HG03103 (cell line): ENCODE data around the gene ADAMTS17.

Experiments used
- ATAC-seq: cut with Tn5 transposase; IDR thresholded peaks from one replicate; pipeline ENCODE4 v1.9.1; 2021; ENCODE audit warnings: low read depth; ENCODE audit not compliant: unreplicated experiment

The ADAMTS17 gene

DNA sequence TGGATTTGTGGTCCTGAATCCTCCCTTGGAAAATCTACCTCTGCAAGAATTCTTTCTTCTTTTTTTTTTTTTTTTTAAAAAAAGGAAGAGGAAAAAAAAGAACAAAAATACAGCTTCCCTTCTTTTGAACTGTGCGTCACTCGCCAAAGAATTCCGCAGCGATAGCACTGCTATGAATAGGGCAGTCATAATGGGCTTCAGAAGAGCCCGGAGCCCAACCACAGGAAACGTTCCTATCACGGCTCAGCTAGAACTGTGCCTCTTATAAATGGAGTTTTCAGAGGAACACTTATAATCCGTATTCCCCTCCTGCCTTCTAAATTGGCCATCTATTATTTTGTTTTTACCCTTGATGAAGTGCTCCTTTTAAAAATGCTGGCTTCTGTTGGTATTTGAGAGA lies 227.7 kb downstream of the ADAMTS17 start:
- no peak for ATAC-seq

DNA sequence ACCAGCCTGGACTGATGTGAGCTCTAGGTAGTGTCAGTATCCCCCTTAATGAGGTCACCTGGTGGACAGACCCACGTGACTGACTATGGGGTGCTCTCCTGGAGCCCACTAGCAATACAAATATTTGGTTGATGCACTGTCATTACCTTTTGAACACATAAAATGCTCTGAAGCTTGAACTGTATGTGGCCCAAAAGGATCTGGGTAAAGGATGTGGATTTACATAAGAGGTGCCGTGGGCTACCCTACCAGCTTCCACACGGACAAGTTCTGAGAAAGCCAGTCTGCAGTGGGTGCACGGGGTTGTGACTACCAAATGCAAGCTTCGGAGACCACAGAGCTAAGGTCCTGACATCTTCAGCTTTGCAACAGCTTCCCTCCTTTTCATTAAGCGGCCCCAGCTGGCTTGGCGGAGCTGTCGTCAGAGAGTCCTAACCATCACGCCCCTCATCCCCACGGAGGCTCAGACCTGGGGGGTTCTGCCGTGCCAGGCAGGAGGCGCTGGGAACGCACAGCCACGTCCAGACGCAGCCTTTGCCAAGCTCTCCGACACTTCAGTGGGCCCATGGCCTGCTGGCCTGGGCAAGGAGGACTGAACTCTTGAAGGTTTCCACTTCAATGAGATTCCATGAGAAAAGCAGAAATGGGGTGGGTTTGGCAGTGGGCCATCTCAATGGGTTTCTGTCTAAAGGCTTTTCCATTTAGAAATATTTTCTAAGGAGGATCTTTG lies 228.3 kb downstream of the ADAMTS17 start:
- no peak for ATAC-seq

DNA sequence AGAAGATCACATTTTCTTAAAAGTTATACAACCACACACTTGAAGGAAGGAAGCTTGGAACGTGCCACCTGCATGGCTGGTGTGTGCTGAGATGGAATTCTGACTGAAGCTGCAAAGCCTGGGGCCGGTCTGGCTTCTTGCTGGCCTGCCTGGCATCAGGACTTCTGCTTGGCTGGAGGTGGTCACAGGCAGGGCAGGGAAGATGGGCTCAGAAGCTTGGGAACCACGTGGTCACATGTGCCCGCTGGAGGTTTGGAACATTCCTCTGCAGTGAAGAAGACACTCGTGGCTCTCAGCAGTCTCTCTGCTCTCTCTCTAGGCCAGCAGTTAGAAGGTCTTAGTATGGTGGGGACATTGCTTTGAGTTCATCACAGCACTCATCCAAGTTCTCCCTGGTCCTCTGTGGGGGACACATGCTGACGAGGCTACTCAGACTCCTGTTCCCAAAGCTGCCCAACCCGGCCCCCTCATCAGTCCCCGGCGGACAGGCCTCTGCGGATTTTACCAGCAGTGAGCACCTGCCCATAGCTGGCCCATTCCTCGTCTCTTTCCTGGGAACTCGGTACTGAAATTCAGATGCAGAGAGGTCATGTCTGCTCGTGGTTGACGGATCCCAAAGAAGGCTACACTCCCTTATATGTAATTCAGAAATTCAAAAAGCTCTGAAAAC lies 229.0 kb downstream of the ADAMTS17 start:
- ATAC-seq: no peak

DNA sequence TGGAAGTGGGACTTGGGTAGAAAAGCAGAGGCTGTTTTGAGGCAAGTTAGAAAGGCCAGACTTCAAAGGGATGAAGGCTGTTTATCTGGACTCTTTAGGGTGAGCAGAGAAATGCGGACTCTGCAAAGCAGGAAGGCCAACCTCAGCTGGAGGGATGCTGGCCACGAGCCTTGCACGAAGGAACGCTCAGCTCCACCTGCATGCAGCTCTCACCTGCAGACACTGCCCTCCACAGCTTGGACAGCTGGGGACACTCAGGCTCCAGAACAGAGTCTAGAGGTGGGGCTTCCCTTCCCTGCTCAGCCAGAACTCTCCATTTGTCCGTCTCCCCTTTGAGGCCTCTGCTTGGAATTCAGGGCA lies 229.7 kb downstream of the ADAMTS17 start:
- no peak for ATAC-seq

DNA sequence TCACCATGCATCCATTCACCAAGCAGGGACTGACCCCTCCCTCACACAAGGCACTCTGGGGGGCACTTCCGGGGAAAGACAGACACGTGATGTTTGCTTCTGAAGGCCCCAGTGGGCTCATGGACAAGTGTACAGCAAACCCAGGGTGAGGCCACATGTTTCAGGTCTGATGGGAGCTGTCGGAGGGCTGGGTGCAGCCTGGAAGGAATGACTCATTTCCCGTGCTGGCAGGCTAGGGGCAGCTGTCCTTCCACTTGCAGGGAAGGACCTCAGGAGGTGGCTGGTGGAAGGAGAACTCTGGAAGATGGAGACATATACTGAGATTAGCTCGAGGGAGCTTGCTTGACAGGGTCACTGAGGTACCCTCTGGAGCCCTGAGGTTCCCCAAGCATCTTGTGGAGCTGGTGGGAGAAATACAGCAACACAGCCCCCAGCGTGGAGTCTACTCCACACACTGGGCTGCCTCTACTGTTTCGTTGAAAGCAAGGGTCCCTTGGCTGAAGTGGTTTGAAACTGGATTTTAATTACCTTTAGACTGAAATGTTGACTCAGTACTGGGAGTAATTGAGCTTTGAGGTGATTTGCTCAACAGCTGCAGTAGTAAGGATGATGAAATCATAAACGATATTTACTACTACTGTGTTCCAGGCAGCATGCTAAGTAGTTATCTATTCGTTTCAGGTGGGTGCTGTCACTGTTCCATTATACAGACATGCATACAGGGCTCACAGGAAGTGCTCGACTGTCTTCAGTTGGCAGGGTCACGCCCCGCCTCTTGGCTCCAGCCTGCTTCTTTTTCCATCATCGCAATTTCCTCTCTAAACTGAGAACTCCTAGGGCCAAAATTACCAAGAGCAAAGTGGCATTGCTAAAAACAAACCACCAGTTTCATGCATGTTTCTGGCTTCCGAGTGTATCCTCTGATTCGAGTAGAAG lies 230.4 kb downstream of the ADAMTS17 start:
- no peak for ATAC-seq

DNA sequence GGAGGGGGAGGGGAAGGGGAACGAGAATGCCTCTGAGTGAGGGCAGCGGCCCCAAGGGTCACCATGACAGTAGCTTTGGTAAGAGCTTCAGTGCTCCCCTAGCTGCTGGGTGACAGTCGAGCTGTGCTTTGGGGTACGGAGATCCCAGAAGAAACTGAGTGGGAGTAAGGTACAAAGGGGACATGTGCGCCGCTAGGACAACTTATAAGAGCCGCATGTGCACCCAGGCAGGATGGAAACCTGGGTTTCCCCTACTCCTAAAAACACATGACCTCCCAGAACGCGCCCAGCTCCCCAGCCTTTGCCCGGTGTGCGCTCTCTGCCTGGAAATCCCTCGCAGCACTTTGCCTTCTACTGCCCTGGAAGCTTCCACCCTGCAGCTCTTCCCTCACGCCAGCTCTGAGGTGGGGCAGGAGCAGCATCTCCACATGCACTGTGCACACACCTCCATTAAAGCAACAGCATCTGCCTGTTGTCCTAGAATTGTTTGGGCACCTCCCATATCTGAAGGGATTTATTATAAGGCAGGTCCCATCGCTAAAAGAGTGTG lies 232.2 kb downstream of the ADAMTS17 start:
- ATAC-seq: no peak

DNA sequence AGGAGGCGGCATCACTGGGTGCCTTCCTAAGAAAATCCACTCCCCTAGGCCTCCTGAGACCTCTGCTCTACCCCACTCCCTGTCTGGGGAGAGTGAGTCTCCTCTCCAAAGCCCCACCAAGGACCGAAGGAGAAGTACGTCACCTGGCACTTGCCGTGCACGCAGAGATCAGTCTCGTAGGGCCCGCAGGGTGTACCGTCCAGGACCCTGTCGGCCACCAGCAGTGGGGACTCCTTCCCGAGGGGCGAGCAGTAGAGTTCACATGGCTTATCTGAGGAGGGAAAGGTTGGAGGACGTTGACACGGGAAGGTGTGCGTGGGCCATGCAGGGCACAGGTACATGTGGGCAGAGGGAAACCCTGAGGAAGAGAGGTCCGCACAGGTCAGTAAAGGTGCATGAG lies 232.9 kb downstream of the ADAMTS17 start:
- no peak for ATAC-seq

DNA sequence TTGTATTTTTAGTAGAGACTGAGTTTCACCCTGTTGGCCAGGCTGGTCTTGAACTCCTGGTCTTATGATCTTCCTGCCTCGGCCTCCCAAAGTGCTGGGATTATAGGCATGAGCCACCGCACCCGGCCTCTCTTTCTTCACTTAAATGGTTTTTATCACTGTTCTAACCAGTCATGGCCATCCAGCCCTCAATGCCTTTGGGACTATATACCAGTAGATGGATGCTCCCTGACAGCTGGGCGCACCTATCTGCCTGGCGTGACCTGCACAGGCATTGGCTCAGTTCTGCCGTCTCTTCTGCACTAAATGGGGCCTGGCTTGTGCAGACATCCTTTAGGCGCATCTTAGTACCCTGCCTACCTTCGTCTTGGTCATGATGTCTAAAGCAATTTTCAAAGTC lies 233.4 kb downstream of the ADAMTS17 start:
- no peak for ATAC-seq

DNA sequence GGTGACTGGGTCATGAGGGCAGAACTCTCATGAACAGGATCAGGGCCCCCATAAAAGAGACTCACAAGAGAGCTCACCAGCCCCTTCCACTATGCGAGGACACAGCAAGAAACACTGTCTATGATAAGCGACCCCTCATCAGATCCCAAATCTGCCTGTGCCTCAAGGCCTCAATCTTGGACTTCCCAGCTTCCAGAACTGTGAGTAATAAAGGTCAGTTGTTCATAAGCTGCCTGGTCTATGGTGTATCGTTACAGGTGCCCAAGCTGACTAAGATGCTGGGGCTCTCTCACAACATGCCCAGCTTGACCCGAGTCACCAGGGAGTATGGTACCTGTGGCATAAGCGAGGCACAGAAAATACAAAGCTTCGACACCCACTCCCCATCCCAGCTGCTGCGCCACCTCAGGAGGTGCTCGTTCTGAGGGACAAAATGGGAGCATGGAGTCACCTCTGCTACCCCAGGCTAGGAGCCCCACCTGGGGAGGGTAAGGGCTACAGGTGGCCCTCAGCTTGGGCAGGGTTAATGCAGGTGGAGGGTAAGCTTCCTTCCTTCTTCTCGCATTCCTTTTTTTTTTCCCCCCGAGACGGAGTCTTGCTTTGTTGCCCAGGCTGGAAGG lies 234.1 kb downstream of the ADAMTS17 start:
- ATAC-seq: no peak

DNA sequence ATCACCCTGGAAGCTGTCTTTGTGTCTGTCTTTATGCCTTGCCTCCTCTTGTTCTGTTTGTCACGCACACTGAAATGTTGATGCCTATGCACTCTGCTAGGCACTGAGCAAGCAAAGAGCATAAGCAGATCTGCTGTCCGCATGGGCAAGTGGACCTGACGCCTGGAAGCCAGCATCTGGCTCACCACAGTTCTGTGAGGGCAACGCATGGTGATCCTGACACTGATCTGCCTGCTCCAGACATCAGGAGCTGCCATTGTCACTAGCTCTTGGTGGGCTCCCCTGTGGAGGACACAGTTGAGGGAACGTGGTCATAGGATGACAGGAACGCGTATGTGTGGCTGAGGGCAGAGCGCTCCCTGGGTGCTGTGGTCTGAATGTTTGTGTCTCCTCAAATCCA lies 234.6 kb downstream of the ADAMTS17 start:
- ATAC-seq: no peak

DNA sequence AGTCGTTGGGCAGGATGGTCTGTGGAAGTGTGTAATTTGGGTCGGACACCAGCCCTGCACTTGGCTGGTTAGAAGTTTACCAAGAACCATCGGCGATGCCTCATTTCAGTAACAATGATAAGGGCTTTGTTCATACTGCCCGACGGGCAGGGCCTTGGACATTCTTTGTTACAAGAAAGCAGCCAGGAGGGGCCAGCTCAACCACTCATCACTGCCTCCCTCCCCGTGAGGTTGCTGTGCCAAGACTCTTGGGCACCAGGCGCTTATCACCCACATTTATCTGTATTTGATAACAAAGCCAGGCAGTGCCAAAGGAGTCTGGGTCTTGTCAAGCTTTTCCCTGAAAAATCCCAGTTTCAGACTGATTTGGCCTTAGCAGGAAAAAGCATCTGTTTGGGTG lies 235.0 kb downstream of the ADAMTS17 start:
- ATAC-seq: no peak

DNA sequence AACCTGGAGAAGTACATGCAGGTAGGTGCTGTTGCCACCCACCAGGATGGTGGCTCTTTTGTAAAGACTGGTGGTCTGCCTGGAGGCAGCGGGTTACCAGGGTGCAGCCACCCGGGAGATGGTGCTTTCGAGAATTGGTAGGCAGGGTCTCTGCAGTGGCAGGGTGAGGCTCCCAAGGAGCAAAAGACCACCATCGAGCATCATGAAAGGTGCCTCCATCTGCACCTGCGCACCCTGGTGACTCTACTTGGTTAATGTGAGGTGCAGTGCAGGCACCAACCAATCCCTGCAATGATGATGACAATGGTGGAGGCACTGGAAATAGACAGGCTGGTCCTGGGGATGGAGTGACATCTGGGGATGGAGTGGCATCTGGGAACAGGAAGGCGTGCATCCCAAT lies 236.7 kb downstream of the ADAMTS17 start:
- ATAC-seq: no peak

DNA sequence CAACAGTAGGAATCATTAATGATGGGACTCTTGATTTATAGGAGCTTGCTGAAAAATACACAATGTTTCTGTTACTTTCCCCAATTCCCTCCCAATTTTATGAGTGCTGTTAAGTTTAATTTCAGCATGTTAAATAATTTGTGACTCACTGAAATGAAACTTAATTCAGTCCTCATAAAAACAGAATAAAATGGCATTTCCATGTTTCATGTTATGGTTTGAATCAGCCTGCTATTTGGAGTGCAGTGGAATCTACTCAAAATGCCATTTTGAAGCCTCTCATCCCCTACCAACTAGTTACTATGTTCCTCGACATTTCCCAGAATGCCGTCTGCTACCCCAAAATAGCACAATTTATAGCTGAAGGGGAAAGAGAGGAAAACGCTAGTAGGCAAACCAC lies 237.5 kb downstream of the ADAMTS17 start:
- no peak for ATAC-seq

DNA sequence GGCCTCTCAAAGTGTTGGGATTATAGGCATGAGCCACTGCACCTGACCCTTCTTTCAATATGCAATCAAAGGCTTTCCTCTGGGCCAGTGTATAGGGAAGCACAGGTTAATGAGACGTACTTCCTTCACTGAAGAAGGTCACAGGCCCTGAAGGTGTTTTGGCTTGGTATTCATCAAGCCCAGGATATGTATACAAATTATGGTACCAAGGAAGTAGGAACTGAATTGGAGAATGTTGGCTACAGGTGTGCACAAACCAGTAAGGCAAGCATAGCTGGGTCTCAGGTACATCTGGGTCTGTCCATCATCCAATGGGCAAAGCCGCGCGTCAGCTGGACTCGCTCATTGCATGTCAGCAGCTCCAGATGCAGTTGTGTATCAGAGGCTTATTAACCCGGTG lies 237.9 kb downstream of the ADAMTS17 start:
- ATAC-seq: no peak

DNA sequence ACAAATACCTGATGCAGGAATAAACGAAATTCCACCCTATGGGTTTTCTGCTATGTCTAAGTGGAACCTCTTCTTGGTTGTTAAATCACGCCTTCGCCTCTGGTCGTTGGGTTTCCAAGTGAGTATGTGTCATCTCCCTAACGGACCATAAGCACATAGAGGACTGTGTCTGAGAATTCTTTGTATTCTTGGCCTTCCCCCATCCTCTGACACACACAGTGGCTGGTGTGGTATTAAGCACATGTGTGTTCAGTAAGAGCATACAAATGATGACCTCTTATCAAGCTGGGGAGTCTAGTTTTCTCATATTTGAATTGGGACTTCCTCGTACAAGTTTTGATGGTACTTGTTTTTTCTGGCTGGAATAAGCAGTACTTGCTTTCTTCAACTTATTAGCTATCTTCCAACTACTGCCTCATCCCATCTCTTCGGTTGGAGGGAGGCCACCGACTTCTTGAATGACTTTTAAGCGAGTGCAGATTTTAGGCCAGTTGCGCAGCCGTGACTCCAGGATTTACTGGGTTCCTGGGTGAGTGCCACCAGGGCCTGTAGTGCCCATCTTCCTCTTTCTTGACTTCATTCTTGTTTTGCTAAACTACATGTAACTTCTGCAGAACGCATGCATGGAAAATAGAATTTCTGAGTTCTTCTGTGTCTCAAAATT lies 240.2 kb downstream of the ADAMTS17 start:
- no peak for ATAC-seq

DNA sequence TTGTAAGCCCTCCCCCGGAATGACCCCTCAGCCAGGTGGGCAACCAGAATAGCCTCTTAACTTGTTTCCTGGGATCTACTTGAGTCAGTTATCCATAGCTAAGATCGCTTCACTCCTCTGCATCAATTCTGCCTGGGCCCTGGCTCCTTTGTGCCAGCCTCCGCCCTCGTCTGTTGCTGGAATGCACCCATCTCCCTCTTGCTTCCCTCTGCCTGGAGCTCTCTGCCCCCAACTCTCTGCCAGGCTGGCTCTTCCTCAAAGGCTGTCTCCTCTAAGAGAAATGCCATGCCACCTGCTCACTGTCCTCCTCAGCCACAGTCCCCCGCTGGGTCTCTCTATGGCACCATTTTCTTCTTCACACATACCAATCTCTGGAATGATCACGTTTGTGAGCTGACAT lies 240.8 kb downstream of the ADAMTS17 start:
- ATAC-seq: no peak

DNA sequence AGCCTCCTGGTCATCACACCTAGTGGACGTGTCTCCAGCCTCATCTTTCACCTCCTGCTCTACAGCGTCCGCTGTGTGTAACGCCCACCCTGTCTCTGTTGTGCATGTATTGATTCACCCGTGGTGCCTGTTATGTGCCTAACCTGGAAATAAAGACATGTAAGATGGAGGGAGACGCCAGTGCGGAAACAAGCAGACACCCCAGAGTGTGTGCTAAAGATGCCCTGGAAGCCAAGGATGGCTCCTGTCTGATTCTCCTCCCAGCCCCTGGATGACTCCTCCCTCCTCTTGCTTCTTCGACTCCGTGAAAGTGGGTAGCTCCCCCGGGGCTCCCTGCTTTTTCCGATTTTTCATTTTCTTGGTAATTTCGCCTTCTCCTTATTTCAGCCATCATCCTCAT lies 241.8 kb downstream of the ADAMTS17 start:
- ATAC-seq: no peak

DNA sequence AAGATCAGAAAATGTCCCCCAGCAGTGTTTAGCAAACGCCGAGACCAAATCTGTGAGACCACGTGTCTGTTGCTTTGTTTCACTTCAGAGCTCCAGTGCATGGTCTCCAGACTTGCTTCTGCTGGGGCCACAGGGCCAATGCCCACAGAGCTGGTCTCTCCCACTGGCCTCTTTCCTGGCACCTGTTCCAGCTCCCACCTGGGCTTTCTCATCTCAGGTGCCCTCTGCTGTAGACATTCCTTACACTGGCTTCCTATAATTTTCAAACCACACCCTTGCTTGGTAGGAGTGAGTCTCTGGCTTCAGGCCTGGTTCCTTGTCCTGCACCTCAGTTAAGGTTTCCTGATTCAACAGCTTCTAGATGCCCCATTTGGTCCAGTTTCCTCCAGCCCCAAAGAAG lies 243.1 kb downstream of the ADAMTS17 start:
- ATAC-seq: no peak

DNA sequence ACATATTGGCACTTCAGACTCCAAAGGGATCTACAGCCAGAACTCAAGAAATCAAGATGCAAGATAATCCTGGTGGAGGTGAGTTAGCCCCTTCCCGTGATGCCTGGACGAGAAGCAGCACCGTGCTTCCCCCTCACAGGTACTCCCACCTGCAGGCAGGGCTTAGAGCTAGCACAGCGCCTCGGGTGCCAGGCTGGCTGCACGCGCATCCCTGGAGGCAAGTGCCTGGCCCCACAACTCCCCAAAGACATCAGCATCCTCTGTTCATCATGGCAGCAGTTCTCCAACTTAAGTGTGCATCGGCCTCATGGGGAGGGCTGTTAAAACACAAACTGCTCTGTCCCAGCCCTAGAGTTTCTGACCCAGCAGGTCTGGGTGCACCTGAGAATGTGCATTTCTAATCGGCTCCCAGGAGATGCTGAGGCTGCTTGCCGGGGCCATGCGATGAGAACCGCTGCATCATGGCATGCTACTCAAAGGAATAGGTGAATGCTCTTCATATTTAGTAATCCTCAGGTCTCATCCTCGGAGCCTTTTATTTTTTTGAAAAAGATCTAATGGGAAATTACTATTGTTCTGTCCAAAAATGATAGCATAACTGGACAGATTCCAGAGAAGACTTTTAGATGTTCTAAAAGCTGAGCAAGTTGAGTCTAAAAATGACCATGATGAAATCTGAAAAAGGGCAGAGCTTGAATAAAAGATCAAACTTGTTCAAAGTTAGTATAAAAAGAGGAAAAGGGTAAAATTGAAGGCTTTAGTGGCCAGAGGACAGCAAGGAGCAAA lies 244.2 kb downstream of the ADAMTS17 start:
- no peak for ATAC-seq
